Vagina (tissue), 2 donors: ENCODE data around the gene TERB1.

ENCODE experiments used
- CTCF ChIP-seq, 3 experiments: fragments of 450-650 bp in 2 of 3; fragments of 200-600 bp in 1 of 3; sonication (generic) in 1 of 3; IDR thresholded peaks; one replicate each; pipeline ENCODE4 v1.5.1; 2017 to 2019; ENCODE audit warnings: antibody characterized with exemption in 3 of 3, mild to moderate bottlenecking in 2 of 3, moderate library complexity in 2 of 3
- POLR2A ChIP-seq, 2 donors: fragments of 450-650 bp; IDR thresholded peaks; one replicate each; pipeline ENCODE4 v1.6.1; 2017; ENCODE audit warnings: antibody characterized with exemption in 2 of 2, mild to moderate bottlenecking in 2 of 2, moderate library complexity in 2 of 2
- POLR2AphosphoS5 ChIP-seq, 2 donors: sonication (generic); formaldehyde crosslinking; IDR thresholded peaks; one replicate each; pipeline ENCODE4 v1.9.0; 2017; ENCODE audit warnings: antibody characterized with exemption in 2 of 2, mild to moderate bottlenecking in 2 of 2, low read depth in 1 of 2; ENCODE audit not compliant: insufficient read depth in 1 of 2

- TF ChIP-seq CTCF (IDR thresholded peaks at IDR 0.05) (no peak), POLR2A (IDR thresholded peaks at IDR 0.05) (no peak), POLR2AphosphoS5 (IDR thresholded peaks at IDR 0.05; ENCODE audit: insufficient read depth in 1 of 2, low read depth in 1 of 2) (no peak)
Measured at GRCh38 chr16:66846831-66847230, 45.4 kb upstream of the TERB1 start.
